Epithelial cell of esophagus (primary cell): ENCODE data around the gene USP37.

ENCODE experiments used
- DNase-seq: peaks from one replicate; pipeline ENCODE4 v3.0.0; 2010; ENCODE audit warnings: low read depth
- H3K4me3 ChIP-seq: 2 replicates; pipeline ENCODE4 v1.5.1; 2011; ENCODE audit warnings: mild to moderate bottlenecking, low read length, control low read depth
- CTCF ChIP-seq: IDR thresholded peaks from 2 replicates; pipeline ENCODE4 v1.5.1; 2011; ENCODE audit warnings: low read depth, mild to moderate bottlenecking, low read length, control low read depth, inconsistent platforms; ENCODE audit not compliant: insufficient read depth; ENCODE audit errors: missing control alignments

USP37 gene

GRCh38 chr2:218435003-218435982 is 132.9 kb downstream of the USP37 start:
- no peak for TF ChIP-seq CTCF
- DNase-seq: no peak
- no peak overlapping the region for H3K4me3 ChIP-seq

GRCh38 chr2:218434456-218434855 is 133.7 kb downstream of the USP37 start:
- no peak overlapping the region for H3K4me3 ChIP-seq
- TF ChIP-seq CTCF: no peak
- DNase-seq: no peak

GRCh38 chr2:218432676-218433365 is 135.3 kb downstream of the USP37 start:
- no peak for DNase-seq
- TF ChIP-seq CTCF: no peak

GRCh38 chr2:218431878-218432277 is 136.3 kb downstream of the USP37 start:
- no peak overlapping the region for H3K4me3 ChIP-seq
- DNase-seq: no peak
- no peak for TF ChIP-seq CTCF

More at GRCh38 chr2:218432676-218433365, 135.3 kb downstream of the USP37 start:
- H3K4me3 ChIP-seq: no peak overlapping the region

- DNase-seq: no peak
- H3K4me3 ChIP-seq: no peak overlapping the region
- no peak for TF ChIP-seq CTCF
These were observed 137.4 kb downstream of the USP37 start for GRCh38 chr2:218430721-218431120.

- TF ChIP-seq CTCF: no peak
- DNase-seq: no peak
These were observed 138.0 kb downstream of the USP37 start for GRCh38 chr2:218429911-218430692.

More at GRCh38 chr2:218429911-218430692, 138.0 kb downstream of the USP37 start:
- no peak overlapping the region for H3K4me3 ChIP-seq
